Measurements from ENCODE around the gene MRTFB.

The MRTFB gene

DNA sequence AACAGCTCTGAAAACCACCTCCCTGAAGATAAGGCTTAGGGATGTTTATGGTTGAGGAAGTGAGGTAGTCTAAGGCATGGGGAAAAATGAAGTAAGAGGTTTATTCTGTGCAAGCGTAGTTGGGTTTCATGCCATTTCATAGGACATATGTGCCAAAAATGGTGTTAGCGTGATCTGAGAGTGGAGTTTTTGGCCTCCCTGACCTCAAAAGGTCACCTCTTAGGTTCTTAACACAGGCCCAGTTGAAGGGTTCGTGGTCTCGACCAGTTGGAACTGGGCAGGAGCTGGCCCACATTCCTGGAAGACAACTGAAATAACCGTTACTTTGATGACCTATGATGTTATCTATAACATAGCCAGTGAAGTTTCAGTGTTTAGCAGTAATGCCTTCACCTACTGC, 57.0 kb downstream of the MRTFB start:
- TF ChIP-seq, protein P1, sequence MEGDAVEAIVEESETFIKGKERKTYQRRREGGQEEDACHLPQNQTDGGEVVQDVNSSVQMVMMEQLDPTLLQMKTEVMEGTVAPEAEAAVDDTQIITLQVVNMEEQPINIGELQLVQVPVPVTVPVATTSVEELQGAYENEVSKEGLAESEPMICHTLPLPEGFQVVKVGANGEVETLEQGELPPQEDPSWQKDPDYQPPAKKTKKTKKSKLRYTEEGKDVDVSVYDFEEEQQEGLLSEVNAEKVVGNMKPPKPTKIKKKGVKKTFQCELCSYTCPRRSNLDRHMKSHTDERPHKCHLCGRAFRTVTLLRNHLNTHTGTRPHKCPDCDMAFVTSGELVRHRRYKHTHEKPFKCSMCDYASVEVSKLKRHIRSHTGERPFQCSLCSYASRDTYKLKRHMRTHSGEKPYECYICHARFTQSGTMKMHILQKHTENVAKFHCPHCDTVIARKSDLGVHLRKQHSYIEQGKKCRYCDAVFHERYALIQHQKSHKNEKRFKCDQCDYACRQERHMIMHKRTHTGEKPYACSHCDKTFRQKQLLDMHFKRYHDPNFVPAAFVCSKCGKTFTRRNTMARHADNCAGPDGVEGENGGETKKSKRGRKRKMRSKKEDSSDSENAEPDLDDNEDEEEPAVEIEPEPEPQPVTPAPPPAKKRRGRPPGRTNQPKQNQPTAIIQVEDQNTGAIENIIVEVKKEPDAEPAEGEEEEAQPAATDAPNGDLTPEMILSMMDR (IDR thresholded peaks at IDR 0.05; ENCODE audit: control insufficient read depth, insufficient read depth, low read depth, low read length, missing control alignments), result no peak
- no peak for DNase-seq (ENCODE audit: low read depth)

DNA sequence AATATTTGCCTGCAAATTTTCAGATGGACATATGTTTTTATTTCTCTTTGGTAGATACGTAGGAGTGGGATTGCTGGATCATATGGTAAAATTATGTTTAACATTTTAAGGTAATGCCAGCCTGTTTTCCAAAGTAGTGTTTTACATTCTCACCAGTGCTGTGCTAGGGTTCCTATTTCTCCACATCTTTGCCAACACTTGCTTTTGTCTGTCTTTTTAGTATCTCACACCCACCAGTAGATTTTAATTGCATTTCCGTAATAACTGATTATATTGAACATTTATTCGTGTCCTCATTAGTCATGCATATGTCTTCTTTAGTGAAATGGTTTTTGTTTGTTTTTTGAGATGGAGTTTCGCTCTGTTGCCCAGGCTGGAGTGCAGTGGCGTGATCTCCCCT, 58.4 kb downstream of the MRTFB start:
- TF ChIP-seq, protein P1 (IDR thresholded peaks at IDR 0.05; ENCODE audit: control insufficient read depth, insufficient read depth, low read depth, low read length, missing control alignments), result no peak
- no peak for DNase-seq (ENCODE audit: low read depth)
- H3K4me3 ChIP-seq (ENCODE audit: control insufficient read depth, low read depth, low read length), result no peak overlapping the region

More for the DNA sequence above, 57.0 kb downstream of the MRTFB start:
- H3K4me3 ChIP-seq (ENCODE audit: control insufficient read depth, low read depth, low read length), result no peak overlapping the region

DNA sequence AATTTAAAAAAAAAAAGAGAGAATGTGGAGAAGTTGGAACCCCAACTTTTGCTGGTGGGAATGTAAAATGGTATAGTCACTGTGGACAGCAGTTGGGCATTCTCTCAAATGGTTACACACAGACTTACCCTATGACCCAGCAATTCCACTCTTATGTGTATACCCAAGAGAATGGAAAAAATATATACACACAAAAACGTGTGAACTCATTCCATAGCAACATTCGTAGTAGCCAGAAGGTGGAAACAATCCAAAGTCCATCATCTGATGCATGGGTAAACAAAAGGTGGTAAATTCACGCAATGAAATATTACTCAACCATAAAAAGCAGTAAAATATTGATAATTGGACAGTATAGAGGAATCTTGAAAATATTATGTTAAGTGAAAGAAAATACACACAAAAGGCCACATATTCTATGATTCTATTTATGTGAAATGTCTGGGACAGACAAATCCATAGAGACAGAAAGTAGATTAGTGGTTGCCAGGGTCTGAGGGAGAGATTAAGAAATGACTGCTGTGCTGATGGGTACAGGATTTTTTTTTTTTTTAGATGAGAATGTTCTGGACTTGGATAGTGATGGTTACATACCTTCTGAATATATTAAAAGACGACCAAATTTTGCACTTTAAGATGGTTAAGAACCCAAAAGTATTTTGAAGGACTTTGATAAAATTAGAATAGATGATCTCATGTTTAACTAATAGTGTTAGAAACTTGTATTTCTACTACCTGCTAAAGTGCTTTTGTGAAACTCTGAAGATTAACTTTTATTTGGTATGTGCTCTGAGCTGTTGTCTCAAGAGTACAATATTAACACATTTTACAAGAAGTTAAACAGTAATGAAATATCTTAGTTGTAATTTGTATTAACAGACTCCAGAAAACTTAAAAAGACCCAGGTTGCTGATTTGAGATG, 60.9 kb downstream of the MRTFB start:
- TF ChIP-seq, protein P1 (IDR thresholded peaks at IDR 0.05; ENCODE audit: control insufficient read depth, insufficient read depth, low read depth, low read length, missing control alignments), result no peak

DNA sequence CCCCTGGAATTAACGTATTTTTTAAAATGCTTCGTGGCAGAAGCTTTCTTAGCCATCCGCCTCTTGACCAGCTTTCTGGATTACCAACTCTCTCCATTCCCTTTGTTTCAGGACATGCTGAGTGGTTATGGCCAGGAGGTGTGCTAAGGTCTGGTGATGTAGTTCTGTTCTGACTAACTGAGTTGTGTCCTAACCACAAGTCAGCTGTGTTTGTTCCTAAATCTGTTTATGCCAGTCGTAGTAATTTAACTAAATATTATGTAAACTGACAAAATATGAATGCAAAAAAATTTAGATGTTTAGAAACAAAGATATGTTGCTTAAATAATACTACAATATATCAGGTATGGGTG, 61.6 kb downstream of the MRTFB start:
- TF ChIP-seq, protein P1 (IDR thresholded peaks at IDR 0.05; ENCODE audit: control insufficient read depth, insufficient read depth, low read depth, low read length, missing control alignments), result no peak
- no peak for DNase-seq (ENCODE audit: low read depth)
- no peak overlapping the region for H3K4me3 ChIP-seq (ENCODE audit: control insufficient read depth, low read depth, low read length)

More for the DNA sequence above, 60.9 kb downstream of the MRTFB start:
- H3K4me3 ChIP-seq (ENCODE audit: control insufficient read depth, low read depth, low read length), result no peak overlapping the region
- DNase-seq (ENCODE audit: low read depth), result no peak

DNA sequence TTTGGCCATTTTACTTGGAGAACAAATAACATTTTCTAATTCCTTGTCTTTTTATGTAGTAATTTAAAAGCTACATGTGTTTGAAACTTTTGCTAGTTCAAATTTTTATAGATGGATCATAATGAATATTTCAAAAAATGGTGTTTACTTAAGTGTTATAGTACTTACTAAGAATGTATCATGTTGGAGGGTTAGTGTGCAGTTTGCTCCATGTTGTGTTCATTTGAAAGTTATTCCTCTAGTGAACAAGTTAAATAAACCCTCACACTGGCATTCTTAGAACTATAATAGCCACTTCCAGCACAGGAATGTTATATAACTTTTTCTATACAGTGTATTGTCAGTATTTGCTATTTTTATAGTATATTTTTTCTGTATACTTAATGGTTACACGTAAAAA, 62.8 kb downstream of the MRTFB start:
- DNase-seq (ENCODE audit: low read depth), result no peak
- no peak overlapping the region for H3K4me3 ChIP-seq (ENCODE audit: control insufficient read depth, low read depth, low read length)
- TF ChIP-seq, protein P1 (IDR thresholded peaks at IDR 0.05; ENCODE audit: control insufficient read depth, insufficient read depth, low read depth, low read length, missing control alignments), result no peak

DNA sequence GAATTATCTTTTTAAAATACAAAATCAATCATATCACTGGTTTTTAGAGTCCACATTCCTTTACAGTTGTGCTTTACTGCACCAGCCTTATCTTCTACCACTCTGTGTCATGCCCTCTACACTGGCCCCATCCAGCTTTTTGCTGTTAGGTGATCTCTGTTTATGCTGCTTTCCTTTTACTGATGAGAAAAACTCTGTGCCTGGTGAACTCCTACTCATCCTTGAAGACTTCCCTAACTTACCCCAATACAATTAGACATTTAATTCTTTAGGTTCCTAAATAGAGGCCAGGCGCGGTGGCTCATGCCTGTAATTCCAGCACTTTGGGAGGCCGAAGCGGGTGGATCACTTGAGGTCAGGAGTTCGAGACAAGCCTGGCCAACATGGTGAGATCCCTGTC, 64.6 kb downstream of the MRTFB start:
- no peak for DNase-seq (ENCODE audit: low read depth)
- TF ChIP-seq, protein P1 (IDR thresholded peaks at IDR 0.05; ENCODE audit: control insufficient read depth, insufficient read depth, low read depth, low read length, missing control alignments), result no peak
- H3K4me3 ChIP-seq (ENCODE audit: control insufficient read depth, low read depth, low read length), result no peak overlapping the region
